GM10266 (cell line): Measurements from ENCODE around the gene UBE2G2.

ENCODE experiments used
- DNase-seq: peaks from one replicate; pipeline ENCODE4 v3.0.0; 2012; ENCODE audit errors: extremely low spot score
- TF ChIP-seq, protein P1 (sequence below): IDR thresholded peaks from 2 replicates; pipeline ENCODE4 v1.5.1; 2012; ENCODE audit warnings: mild to moderate bottlenecking, low read depth; ENCODE audit not compliant: control insufficient read depth, insufficient read depth; ENCODE audit errors: missing control alignments

UBE2G2 gene

DNA sequence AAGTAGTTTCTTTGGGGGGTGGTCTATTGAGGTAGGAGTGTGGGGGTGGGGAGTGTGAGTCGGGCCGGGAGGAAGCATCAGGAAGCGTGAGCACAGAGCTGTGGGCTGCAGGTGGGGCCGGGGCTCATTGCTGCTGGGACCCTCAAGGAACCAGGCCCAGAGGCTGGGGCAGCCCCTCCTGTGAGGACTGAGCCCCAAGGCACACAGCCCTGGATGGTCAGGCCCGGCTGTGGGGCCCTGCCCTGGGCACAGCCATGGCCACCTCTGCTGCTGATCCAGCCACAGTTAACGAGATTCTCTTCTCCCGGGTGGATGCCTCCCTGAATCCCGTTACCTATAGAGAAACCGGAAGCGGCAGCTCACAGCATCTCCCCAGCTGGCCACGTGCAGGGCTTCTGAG lies 39.2 kb upstream of the UBE2G2 start:
- TF ChIP-seq, protein P1, sequence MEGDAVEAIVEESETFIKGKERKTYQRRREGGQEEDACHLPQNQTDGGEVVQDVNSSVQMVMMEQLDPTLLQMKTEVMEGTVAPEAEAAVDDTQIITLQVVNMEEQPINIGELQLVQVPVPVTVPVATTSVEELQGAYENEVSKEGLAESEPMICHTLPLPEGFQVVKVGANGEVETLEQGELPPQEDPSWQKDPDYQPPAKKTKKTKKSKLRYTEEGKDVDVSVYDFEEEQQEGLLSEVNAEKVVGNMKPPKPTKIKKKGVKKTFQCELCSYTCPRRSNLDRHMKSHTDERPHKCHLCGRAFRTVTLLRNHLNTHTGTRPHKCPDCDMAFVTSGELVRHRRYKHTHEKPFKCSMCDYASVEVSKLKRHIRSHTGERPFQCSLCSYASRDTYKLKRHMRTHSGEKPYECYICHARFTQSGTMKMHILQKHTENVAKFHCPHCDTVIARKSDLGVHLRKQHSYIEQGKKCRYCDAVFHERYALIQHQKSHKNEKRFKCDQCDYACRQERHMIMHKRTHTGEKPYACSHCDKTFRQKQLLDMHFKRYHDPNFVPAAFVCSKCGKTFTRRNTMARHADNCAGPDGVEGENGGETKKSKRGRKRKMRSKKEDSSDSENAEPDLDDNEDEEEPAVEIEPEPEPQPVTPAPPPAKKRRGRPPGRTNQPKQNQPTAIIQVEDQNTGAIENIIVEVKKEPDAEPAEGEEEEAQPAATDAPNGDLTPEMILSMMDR: no peak
- DNase-seq: no peak

DNA sequence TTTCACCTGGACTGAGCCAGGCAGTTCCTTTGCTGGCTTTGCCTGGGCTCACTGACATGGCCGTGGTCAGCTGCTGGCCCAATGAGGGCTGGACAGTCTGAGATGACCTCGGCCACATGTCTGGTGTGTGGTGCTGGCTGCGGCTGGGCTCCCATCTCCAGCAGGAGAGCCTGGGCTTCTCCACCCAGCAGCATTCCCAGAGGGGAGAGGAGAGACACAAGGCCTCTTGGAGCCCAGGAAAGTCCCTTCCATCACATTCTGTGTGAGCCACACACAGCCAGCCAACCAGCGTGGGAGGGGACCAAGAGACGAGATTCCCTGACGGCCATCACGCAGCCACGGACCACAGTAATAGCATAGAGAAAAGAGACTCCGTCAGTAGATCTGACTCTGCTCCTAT lies 37.3 kb upstream of the UBE2G2 start:
- TF ChIP-seq, protein P1: no peak
- DNase-seq: no peak

DNA sequence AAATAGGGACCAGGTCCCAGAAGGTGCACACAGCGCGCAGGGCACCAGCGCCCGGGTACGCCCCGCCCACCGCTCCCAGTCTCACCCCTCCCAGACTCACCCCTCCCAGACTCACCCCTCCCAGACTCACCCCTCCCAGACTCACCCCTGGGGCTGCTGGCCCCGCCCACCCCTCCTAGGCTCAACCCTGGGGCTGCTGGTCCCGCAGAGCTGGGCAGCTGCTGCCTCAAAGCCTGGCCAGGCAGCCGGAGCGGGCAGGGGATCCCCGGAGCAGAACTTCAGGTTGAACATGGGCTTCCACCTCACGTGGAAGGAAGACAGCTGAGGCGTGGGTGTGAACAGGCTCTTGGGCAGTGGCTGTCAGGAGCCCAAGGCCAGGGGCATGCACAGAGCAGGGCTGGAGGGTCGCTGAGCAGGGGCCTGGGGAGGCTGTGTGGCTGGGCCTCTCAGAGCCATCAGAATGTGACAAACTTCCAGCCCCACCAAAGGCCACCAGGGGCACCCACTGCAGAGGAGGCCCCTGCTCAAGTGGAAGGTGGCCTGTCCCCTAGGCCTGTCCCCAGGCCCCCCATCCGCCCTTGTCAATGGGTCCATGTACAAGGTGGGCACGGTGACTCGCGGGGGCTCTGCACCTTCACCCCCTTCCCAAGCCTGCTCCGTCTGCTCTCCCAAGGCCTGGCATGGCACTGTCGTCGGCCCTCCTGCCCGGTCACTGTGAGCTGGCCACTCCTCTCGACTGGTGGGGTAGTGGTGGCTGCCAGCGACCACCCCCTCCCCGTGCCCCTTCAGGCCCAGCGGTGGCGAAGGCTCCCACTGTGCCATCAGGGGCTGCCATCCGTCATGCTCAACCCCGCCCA lies 36.6 kb upstream of the UBE2G2 start:
- no peak for DNase-seq
- TF ChIP-seq, protein P1: no peak

DNA sequence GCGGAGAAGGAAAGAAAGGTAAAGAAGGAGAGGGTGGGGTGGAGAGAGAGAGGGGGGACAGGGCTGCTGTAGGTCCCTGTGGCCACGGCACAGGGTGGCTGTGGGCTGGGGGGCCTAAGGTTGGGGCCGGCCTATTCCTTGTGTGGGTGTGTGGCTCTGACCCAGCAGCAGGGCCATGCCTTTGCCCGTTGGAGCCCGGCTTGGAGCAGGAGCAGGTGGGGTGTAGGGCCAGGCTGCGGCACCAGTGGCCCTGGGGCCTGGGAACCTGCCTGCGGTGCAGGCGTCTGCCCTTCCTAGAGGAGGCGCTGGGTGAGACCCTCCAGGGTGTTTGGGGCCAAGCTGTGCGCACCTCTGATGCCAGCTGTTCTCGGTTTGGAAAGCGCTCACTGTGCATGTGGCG lies 35.9 kb upstream of the UBE2G2 start:
- no peak for DNase-seq
- TF ChIP-seq, protein P1: no peak

DNA sequence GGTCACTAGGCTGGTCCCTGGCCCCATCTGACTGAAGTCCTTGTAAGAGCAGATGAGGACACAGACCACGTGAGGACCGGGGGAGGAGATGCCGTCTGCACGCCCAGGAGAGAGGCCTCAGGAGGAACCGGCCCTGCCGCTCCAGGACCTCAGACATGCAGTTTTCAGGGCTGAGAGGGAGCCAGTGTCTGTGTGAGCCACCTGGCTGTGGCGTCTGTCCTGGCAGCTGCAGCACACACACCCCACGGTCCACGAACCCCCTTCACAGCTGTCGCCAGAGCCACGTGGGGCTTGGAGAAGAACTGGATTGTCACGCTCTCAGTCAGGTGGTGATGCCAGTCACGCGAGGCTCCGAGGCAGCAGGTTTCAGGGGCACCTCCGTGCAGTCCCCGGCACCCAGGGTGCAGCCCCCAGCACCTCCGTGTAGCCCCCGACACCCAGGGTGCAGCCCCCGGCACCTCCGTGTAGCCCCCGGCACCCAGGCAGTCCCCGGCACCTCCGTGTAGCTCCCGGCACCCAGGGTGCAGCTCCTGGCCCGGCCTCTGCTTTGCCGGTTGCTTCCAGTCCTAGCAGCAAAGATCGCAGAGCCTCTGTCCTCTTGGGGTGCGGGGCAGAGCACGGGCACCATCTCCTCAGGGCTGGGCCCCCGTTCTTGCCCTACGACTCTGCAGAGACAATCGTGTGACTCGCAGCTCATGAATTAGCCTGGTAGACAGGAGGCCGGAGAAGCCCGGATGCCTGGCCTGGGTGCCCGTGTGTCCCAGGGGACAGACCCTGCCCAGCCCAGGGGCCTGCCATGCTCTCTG lies 35.2 kb upstream of the UBE2G2 start:
- TF ChIP-seq, protein P1: no peak
- no peak for DNase-seq

DNA sequence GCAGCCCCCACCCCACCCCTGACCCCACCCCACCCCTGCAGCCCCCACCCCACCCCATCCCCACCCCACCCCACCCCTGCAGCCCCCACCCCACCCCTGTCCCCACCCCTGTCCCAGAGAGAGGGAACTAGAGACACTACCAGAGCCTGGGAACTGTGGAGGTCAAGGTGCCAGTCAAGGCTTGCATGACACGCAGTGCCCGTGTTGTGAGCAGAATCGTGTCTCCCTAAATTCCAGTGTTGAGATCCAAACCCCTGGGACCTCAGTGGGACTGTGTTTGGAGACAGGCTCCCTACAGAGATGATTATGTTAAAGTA lies 34.7 kb upstream of the UBE2G2 start:
- TF ChIP-seq, protein P1: no peak
- DNase-seq: no peak

DNA sequence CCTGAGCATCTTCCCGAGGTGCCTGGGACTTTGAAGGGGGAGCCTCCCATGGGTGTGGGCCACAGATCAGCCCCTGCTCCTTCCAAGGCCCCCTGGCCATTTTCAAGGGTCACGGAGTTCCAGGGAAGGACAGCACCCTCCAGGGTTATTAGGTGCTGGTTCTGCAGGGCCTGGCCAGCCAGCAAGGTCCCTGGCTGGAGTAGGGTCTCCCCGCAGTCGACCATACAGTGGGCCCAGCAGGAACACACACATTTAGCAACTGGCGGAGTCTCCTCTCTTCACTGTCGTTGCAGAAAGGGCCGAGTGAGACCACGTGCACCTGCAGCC lies 34.0 kb upstream of the UBE2G2 start:
- no peak for DNase-seq

More for the DNA sequence above, 34.0 kb upstream of the UBE2G2 start:
- TF ChIP-seq, protein P1: no peak
